GM19452 (cell line): ENCODE measurements around the gene NINJ2.

ENCODE experiments used
- ATAC-seq: cut with Tn5 transposase; IDR thresholded peaks from one replicate; pipeline ENCODE4 v1.9.1; 2021; ENCODE audit not compliant: unreplicated experiment

NINJ2 gene

DNA sequence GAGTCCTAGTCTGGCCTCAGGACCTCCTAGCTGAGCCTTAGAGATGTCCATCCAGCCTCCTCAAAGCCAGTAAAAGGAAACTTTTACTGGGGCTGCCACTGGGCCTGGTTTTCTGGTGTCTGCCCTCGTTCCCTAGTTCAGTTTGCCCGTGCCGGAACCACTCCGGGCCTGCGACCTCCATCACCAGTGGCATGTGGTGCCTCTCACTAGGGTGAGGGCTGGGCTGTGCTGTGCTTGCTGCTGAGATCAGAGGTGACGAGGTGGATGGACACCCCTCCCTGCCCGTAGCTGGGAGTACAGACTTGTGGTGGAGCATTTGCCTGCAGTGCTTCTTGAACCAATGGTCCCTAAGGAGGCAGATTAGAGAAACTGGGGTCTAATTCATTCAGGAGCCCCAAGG, 127.8 kb downstream of the NINJ2 start:
- ATAC-seq, result no peak

DNA sequence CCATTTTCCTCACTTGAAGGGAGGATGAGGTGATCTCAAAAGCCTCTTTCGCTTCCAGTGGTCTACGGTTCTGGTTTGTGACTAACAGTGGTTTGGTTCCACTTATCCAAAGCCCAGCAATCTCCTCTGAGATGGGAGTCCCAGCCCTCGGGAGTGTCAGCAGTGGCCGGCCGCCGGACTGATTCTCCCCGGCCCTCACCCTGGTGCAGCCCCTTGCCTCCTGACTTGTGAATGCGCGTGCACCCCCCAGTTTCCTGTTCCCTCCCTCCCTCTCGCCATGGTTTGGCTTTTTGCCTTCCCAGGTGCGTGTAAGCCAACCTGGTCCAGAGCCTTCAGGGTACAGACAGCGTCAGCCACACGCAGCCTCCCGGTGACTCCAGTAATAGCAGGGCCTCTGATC, 129.0 kb downstream of the NINJ2 start:
- ATAC-seq, result no peak

DNA sequence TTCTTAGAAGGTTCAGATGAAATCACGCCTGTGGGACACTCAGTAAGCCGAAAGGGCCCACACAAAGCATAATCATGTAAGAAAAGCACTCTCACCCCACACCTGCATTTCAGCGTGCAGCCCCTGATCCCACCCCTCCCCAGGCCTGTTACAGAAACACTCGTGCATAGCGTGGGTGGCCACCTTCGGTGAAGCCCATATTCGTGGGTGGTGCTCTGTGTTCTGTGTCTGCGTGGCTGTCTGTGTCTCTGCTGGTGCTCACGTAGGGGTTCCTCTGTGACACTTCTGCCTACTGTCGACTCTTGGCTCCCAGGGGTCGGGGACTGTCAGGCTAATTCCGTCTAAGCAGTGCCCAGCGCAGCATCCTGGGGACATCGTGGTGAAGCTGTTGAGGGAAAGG, 129.5 kb downstream of the NINJ2 start:
- no peak for ATAC-seq

DNA sequence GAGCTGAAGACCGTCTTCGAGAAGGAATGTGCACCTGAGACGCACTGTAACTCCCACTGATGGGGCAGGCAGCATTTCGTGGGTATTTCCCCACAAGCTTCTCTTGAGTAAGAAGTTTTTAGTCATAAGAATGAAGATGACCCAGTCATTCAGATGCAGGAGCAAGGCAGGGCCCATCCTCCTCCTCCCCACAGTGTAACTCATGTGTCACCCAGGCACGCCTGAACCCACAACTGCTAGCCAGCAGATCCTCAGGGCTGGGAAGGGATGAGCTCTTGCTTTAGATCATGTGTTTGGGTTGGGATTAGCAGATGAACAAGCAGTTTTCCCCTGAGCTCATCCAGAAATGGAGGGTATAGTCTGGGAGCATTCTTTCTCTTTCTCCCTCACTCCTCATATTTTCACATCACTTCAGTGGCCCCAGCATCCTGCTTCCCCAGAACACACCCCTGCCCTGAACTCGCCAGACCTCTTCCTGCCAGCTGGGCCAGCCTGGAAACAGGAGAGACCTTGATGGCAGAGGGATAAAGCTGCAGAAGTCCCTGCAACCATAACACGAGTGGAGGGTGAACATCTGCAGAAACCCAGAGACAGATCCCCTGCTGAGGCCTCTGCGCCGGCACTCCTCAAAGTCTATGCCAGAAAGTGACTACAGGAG, 130.2 kb downstream of the NINJ2 start:
- no peak for ATAC-seq

DNA sequence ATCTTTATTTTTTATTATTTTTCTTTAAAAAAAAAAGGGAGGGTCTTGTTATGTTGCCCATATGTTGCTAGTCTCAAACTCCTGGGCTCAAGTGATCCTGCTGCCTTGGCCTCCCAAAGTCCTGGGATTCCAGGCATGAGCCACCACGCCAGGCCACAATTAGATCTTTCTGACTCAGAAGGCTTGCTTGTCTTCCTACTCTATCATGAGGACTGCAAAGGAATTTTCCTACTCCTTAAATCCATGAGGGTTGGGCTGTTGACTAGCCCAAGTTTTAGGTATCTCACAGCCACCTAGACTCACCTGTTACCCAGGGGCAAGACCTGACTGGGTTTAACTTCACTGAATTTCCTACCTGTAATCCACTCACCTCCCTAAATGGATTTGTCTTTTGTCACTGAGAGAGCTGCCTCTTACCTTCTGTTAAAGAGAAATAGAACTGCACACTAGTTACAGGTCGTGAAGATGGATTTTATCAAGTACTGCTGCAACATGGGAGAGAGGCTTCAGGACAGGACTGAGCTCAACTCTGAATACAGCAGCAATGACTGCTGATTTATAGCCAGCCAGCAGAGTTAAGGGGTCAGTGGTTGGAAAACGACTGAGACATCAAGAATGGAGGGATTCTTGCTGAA, 131.2 kb downstream of the NINJ2 start:
- ATAC-seq, result no peak

DNA sequence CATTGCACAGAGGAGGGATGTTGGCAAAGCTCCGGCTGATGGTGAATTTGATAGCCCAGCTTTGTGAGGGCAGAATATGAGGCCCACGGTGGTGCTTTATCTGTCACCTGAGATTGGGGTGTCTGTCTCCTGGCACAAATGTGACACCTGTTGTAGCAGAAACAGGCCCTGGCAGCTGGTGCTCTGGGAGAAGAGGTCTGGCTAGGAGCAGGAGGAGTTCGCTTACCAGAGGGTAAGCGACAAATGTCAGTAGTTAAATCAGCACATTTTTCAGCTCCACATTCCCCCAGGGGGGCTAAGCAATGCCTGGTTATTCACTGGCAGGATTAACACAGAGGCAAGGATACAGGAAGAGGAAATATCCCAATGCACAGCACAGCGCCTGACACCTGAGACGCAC, 132.4 kb downstream of the NINJ2 start:
- no peak for ATAC-seq

DNA sequence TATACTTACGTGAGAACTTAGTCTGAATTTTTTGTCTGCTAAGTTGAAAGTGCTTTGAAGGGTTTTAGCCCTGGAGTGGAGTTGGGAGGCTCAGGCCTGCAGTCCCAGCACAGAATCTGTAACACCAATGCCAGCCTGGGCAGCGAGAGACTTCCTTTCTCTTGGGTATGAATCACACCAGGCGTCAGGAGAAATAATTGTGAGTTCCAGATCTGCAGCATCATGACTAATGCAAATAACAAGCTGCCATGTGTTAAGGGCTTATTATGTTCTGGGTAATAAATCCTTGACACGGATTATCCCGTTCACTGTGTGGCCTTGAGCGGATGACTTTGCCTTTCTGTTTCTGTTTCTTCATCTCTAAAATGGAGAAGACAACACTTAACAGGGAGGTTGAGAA, 132.9 kb downstream of the NINJ2 start:
- no peak for ATAC-seq

DNA sequence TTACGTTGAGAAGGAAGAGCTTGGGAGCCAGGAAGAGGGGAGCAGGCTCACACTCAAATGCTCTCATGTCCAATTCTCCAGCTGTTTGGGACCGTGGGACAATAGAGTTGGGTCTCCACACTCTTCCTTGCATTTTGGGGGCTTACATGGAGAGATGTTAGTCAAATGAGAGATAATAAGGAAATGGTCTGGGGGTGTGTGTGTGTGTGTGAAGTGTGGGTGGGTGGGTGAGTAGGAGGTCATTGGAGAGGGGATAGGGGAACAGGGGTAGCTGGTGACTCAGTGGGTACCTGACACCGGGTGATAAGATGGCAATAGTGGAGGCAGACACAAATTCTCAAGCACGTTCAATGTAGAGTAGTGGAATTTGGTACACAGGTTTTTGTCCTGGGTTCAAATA, 135.5 kb downstream of the NINJ2 start:
- ATAC-seq, result no peak

DNA sequence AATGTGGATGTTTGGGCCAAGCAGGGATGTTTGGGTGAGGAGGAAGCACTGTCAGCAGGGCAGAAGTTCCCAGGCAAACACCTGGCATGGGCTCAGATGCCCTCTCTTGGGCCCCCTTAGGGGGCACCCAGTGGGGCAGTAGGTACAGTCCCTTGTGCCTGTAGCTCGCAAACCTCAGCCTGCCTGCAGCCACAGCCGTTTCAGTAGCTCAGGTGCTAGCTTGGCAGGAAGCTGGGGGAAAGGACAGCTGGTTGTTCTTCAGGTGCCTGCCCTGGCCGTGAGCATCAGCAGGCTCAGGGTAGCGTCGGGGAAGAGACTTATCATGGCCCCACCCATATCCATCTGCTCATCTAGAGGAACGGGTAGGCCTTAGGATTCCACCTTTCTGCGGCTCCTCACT, 136.0 kb downstream of the NINJ2 start:
- no peak for ATAC-seq

DNA sequence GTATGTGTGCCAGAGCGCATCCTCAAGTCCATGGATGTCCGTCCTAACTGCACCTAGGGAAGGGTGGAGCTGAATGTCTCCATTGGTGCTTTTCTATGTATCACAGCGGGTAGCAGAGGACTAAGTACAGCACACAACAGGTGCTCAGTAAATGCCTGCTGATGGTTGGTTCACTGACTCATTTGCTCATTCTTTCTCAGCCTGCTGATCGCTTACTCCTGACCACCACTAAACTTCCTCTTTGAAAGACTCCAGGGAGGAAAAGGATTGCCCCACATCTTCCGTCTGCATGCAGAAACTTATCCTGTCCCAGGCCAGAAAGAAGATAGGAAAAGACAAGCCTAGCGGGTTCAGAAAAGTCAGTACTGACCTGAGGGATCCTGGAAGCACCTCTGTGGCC, 137.2 kb downstream of the NINJ2 start:
- no peak for ATAC-seq

DNA sequence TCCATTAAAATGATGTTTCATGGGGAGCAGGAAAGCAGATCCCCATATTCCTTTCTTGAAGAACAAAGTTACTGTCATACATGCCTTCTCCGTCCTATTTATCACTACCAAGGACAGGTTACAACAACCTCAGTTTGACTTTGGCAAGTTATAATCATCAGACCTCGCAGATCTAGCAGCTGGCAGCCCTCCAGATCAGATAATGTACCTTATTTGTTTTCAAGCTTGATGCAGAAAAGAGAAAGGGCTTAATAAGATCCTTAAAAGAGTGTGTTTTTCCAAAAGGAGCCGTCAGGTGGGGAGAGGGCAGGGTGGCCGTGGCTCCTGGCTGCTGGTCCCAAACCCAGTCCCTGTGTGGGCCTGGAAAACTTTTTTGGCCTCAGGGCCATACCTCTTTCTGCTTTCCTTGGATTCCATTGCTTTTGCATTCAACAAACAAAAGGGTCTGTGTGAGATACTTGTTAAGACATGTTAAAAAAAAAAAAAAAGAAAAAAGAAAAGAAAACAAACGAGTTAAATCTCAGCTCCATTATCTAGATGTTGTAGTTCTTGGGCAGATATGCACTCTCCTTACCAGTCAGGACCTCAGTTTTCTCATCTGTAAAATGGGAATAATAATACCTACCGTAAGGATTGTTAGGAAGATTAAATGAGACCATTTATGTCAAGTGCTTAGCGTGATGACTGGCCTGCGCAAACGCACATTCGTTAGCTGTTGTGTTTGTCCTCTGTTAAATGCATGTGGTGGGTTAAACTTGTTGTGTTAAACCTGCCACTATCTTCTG, 138.9 kb downstream of the NINJ2 start:
- no peak for ATAC-seq

DNA sequence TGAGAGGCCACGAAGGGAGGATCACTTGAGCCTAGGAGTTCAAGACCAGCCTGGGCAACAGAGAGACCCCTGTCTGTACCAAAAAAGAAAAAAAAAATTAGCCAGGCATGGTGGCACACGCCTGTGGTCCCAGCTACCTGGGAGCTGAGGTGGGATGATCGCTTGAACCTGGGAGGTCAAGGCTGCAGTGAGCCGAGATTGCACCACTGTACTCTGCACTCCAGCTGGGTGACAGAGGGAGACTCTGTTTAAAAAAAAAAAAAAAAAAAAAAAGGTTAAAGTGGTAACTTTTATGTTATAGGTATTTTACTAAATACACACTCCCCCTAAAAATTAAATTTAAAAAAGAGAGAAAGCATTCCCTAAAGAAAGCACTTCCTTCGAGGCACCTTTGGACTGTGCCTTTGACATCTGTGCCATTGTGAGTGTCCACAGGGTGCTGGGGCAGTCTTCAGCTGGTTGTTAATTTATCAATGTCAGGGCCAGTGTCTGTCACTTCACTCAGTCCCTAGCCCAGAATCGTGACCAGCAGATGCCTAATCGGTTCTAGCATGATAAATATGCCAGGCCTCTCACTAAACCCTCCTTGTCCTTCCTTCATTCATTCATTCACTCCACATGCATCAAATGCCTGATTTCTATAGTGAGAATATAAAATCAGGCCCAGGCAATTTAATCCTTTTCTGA, 140.4 kb downstream of the NINJ2 start:
- no peak for ATAC-seq

DNA sequence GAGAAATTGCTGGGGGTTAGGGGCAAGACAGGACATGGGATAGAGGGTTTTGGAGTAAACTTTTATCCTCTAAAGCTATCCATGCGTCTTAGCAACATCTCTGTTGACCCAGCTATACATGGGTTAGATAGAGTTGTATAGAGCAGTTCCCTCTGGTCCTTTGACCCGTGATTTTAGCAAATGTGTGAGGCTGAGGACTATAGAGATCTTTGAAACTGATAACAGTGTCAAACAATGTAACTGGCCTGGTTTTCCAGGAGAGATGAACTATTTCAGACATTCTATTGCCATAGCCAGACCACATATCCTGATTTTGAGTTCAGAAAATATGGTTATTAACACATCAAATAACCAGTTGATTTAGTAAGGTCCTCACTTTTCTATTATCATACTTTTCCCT, 143.1 kb downstream of the NINJ2 start:
- no peak for ATAC-seq

DNA sequence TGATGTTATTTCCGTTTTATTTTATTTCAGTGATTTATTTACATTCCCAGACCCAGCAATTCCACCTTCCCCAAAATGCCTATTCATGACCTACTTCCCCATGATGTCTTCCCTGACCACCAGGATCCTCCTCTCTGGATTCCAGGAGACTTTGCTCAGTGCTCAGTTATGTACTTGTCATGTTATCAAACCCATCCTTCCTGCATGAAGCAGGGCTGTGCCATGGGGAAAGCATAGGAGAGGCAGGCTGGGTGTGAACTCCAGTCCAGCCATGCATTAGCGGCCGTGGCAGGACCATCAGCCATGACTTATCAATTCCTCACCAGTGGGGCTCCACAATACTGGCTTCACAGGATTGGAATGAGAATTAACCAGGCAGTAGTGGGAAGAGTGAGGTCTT, 145.7 kb downstream of the NINJ2 start:
- ATAC-seq, result no peak
